ENCODE measurements around the gene TGFBI.
A peak's percentile ranks its signal among the peaks of the same experiment; 100 is the strongest.

The TGFBI gene

GRCh38 chr5:136004436-136004835 is 24.4 kb upstream of the TGFBI start:
- no peak for DNase-seq

GRCh38 chr5:136005476-136005875 is 23.3 kb upstream of the TGFBI start:
- no peak for DNase-seq

GRCh38 chr5:136006164-136006563 is 22.6 kb upstream of the TGFBI start:
- no peak for DNase-seq

- DNase-seq: no peak
These were observed 22.0 kb upstream of the TGFBI start for GRCh38 chr5:136006761-136007251.

GRCh38 chr5:136007271-136007670 is 21.5 kb upstream of the TGFBI start:
- DNase-seq: no peak

- peak; percentile 41 to 63 for DNase-seq
These were observed 17.3 kb upstream of the TGFBI start for GRCh38 chr5:136011414-136012001.

GRCh38 chr5:136012041-136012804 is 16.6 kb upstream of the TGFBI start:
- no peak for DNase-seq

- DNase-seq: no peak
These were observed 15.2 kb upstream of the TGFBI start for GRCh38 chr5:136013559-136013958.

- DNase-seq: peak in 1 of 2 experiments; percentile 47
These were observed 14.5 kb upstream of the TGFBI start for GRCh38 chr5:136014049-136015002.

GRCh38 chr5:136015003-136015375 is 13.8 kb upstream of the TGFBI start:
- DNase-seq: no peak

- DNase-seq: no peak
These were observed 12.7 kb upstream of the TGFBI start for GRCh38 chr5:136015966-136016650.

- peak; percentile 94 to 99 for DNase-seq
These were observed 11.8 kb upstream of the TGFBI start for GRCh38 chr5:136016945-136017530.

- peak in 1 of 2 experiments; percentile 32 for DNase-seq
These were observed 9.7 kb upstream of the TGFBI start for GRCh38 chr5:136018814-136019783.

- DNase-seq: no peak
These were observed 8.8 kb upstream of the TGFBI start for GRCh38 chr5:136020001-136020382.

- DNase-seq: peak; percentile 39 to 77
These were observed 8.3 kb upstream of the TGFBI start for GRCh38 chr5:136020383-136021015.

- DNase-seq: no peak
These were observed 7.8 kb upstream of the TGFBI start for GRCh38 chr5:136021016-136021405.

- no peak for DNase-seq
These were observed 5.8 kb upstream of the TGFBI start for GRCh38 chr5:136022965-136023364.

GRCh38 chr5:136023958-136024541 is 4.7 kb upstream of the TGFBI start:
- DNase-seq: no peak

- DNase-seq: peak in 1 of 2 experiments; percentile 82
These were observed 2.9 kb upstream of the TGFBI start for GRCh38 chr5:136025900-136026299.

GRCh38 chr5:136026636-136027035 is 2.2 kb upstream of the TGFBI start:
- no peak for DNase-seq

Data from NCI-H446 (cell line).